Stimulated activated CD8-positive, alpha-beta memory T cell treated with anti-CD3 and anti-CD28 coated beads, Interleukin-7, amount 100 ng/mL, for 1 hour (primary cell): ENCODE measurements around the gene USP10.

Experiments
- DNase-seq, 2 donors: peaks; one replicate each; pipeline ENCODE4 v3.0.0-alpha.2; 2020; ENCODE audit warnings: low read depth in 2 of 2

The USP10 gene

DNA sequence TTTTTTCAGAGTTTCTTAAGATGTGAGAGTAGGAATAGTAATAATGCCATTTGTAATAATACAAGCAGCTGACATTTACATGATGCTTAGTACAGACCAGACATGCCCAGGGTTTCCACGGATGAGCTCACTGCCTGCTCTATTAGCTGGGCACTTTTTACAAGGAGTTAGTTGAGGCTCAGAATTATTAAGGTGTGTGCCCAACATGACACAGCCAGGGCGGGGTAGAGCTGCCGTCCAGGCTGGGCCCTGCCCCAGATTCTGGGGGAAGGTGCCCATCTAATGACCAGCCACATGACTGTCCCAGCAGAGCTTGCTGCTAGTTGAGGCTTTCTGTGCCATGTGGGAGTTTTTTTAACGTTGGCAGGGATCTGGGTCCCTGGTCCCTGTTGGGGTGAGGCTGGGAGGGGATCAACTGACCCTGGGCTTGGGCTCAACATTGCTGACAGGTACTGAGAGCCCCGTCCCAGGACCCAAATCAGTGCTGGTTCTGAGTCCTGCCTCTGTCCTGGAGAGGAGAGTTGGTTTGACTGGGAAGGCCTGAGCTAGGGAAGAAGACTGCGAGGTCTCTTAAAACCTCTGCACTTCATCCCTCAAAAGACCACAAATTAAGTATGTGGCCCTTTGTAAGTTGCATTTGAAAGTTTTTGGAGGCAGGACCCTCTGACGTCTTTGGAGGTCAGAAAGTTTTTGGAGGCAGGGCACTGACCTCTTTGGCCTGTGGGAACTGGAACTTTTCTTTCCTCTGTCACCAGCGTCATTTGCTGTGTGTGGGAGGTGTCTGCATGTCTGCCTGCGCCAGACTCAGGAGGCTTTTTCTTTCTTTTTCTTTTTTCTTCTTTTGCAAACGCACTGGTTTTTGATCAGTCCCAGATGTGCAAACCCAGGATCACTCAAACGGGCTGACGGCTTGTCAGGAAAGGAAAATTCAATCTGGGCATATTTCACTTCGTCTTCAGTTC is 122.2 kb downstream of the USP10 start:
- no peak for DNase-seq

GRCh38 chr16:84822990-84823389 is 123.2 kb downstream of the USP10 start:
- no peak for DNase-seq

DNA sequence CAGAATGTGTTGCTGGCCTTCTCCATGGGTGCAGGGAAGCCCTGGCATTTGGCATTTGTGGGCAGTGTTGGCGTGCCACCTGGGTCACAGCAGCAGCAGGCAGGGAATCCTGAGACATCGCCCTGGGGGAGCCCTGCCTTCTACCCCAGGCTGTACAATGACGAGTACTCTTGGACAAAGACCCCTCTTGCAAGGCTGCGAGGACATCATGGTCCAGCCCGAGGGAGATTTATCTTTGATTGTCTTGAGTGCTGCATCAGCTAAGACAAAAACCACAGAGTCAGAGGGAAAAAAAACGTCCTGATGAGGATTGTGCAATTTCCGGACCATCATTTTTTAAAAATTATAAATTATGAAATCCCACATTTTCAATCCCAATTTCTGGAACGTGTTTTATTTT is 123.7 kb downstream of the USP10 start:
- DNase-seq = no peak

DNA sequence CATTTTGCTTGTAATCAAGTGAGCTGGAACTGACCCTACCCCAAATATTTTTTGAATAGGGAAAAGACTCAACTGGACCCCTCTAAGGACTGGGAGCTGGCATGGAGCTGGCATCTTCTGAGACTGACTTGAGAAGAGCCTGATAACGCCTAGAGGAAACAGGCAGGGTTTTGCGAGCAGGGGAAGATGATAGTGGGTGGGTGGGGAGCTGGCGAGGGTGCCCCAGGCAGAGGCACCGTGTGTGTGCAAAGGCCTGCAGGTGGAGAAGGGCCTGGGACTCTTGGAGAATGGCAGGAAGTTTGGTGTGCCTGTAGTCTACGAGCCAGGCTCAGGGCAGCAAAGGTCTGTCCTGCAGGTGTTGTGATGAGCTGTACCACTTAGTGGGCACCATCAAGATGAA is 124.1 kb downstream of the USP10 start:
- DNase-seq = no peak

GRCh38 chr16:84825896-84826557 is 126.2 kb downstream of the USP10 start:
- no peak for DNase-seq

DNA sequence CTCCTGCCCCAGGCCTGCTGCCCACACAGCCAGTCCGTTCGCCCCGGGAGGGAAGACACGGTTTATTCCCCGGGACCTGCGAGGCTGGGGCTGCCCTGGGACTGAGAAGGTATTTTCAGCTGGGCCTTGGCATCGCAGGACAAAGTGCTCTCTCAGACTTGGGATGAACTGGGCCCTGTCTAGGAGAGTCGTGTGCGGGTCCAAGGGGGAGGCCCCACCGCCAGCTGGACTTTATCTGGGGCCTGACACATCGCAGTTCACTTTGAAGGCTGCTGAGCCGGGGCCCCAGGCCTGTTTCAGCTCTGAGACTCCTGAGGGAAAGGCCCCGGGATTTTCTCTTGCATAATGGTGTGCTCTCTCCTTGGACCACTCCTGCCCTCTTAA is 126.8 kb downstream of the USP10 start:
- DNase-seq = no peak

GRCh38 chr16:84827131-84827574 is 127.4 kb downstream of the USP10 start:
- no peak for DNase-seq

- no peak for DNase-seq
Observed at GRCh38 chr16:84827897-84828296, 128.1 kb downstream of the USP10 start.

DNA sequence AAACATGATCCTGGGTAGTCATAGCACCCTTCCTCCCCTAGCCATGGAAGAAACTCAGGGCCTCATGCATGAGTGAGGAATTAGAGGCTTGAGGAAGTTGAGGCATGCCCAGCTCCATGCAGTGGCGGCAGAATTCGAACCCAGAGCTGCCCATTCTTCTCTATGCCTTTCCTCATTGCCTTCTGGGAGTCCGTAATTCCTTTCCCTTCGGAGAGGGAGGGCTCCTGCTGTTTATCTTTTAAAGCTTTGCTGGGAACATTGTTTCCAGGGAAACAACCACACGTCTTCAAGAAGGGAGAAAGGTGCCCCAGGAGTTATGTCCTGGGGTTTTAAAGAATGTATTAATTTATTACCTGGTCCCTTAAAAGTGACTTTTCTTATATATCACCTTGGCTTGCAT is 128.5 kb downstream of the USP10 start:
- no peak for DNase-seq
